NCI-H1694 treated with DMSO at 0.1 percent for 48 hours (cell line): ENCODE measurements around the gene OPTN.
"Not testable (repeated sequence)": the region's sequence is repeated elsewhere in the genome, so short reads cannot be mapped to it uniquely, and the experiment has no call there.

Source experiments
- DNase-seq: peaks from one replicate; lab custom pipeline; 2025; lab: John Stamatoyannopoulos, UW

The OPTN gene

DNA sequence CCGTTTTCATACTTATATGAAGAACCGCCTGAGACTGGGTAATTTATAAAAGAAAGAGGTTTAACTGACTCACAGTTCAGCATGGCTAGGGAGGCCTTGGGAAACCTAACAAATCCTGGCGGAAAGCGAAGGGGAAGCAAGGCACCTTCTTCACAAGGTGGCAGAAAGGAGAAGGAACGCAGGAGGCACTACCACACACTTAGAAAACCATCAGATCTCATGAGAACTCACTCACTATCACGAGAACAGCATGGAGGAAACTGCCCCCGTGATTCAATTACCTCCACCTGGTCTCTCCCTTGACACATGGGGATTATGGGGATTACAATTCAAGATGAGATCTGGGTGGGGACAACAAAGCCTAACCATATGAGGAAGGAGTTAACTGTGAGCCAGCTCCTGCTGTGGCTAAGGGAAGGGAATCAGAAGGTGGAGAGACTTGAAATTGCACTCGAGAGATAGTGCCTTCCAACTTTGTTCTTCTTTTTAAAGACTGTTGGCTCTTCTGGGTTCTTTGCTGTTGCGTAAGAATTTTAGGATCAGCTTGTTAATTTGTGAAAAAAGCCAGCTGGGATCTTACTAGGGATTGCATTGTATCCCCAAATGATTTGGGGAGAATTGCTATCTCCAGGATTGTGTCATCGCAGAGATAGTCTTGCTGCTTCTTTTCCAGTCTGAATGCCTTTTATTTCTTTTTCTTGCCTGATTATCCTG lies 21.0 kb downstream of the OPTN start:
- no peak for DNase-seq

DNA sequence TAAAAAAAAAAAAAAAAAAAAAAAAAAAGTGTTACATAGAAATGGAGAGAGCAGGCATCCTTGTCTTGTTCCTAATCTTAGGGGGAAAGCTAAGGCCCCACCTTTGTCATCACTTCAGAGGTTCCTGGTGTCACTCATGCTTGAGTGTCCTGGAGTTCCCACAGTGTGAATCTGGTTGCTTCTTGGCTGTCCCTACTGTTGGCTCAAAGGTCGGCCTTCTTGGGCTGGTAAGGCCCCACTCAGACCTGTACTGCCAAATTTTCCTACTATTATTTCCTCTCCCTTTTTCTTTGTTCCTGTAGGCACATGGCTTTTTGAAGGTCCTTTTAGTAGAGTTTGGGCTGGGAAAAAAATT lies 21.5 kb downstream of the OPTN start:
- DNase-seq, result no peak

DNA sequence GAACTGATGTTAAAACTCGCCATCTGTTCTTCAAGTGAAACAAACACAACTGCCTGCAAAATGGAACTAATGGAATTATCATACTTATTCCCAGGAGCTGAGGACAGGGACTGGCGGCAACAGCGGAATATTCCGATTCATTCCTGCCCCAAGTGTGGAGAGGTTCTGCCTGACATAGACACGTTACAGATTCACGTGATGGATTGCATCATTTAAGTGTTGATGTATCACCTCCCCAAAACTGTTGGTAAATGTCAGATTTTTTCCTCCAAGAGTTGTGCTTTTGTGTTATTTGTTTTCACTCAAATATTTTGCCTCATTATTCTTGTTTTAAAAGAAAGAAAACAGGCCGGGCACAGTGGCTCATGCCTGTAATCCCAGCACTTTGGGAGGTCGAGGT lies 36.7 kb downstream of the OPTN start:
- DNase-seq, result no peak

DNA sequence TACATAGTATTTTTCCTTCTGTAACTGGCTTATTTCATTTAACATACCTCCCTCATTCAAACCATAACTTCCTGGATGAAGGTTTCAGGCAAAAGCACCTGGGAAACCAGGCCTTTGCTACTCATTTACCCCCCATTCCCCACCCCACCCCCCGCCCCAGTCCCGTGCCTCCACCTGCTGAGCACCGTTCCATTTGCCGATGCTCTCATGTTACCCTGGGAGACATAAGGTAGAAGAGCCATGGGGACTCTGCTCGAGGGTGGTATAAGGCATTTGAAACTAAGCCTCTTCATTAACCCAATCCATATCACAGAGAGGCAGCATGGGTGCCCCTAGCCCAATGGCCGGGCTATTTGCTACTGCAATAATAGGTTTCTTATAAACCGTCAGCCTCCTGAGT lies 39.2 kb downstream of the OPTN start:
- no peak for DNase-seq

DNA sequence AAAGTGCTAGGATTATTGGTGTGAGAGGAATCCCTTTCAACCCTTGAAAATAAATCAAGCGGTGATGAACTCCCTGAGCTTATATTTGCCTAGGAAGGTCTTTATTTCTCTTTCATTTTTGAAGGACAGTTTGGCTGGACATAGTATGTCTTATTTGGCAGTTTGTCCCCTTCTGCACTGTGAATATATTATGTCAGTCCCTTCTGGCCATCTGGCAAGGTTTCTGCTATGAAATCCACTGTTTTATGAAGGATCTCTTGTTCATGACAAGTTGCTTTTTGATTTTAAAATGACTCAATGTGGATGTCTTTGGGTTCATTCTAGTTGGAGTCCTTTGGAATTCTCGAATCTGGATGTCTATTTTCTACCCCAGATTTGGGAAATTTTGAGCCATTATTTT lies 39.7 kb downstream of the OPTN start:
- no peak for DNase-seq

DNA sequence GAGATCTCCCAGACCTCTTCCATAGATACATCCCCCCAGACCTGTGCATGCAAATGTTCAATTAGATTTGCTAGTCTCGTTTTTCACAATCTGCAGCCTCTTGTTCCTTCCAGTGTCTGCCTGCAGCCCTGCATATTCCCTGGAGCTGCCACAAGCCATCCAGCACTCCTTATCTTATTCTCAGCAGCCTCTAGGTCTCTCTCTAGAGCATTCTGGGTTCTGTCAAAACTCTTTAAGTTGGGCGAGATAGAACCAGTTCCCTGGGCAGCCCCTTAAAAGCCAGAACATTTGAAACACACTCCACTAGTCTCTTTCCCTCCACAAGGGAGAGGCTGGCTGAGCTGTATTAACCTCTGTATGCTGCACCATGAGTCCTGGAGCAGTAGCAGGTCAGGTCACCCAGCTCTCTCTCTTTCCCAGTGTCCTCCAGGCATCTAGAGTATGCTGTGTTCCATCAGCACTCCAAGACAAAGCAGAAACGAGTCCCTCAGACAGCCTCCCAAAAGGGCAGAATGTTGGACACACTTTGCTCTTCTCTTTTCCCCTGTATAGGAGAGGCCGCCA lies 40.7 kb downstream of the OPTN start:
- DNase-seq, result no peak

DNA sequence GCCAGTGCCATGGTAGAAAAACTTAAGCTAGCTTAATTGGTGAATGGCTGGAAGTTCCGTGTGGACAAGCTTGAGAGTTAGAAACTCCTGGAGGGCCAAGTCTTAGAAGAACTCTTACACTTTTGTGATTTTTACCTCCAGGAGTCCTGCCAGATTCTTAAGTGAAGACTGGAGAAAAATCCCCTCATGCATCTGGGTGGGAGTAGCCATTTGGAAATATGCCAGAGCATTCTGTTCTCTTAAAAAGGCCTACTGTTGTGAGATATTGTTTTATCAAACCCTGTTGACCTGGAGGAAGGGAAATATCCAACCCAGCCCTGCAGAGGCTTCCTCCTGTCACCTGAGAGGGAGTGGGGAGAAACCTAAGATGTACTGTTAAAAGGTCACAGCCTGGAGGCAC lies 43.8 kb downstream of the OPTN start:
- no peak for DNase-seq

DNA sequence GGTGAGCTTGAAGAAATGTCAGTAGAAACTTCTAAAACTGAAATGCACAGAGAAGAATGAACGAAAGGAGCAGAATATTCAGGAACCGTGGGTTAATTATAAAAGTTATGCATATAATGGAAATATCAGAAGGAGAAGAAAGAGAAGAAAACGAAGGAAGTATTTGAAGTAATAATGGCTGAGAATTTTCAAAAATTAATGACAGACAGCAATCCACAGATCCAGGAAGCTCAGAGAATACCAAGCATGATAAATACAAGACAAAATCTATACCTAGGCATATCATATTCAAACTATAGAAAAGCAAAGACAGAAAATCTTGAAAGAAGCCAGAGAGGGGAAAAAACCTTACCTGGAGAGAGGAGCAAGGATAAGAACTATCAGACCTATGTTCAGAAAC lies 44.9 kb downstream of the OPTN start:
- no peak for DNase-seq

DNA sequence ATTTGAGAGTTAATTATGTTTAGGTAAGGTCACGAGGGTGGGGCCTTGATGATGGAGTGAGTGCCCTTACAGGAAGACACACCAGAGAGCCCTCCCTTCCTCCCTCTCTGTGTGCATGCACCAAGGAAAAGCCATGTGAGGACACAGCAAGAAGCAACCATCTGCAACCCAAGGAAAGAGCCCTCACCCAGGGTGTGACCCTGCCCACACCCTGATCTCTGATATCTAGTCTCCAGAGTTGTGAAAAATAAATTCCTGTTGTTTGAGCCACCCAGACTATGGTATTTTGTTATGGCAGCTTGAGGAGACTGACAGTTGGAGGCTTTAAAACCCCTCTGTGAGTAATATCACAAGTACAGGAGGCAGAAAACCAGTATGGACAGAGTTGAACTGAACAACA lies 46.4 kb downstream of the OPTN start:
- no peak for DNase-seq

DNA sequence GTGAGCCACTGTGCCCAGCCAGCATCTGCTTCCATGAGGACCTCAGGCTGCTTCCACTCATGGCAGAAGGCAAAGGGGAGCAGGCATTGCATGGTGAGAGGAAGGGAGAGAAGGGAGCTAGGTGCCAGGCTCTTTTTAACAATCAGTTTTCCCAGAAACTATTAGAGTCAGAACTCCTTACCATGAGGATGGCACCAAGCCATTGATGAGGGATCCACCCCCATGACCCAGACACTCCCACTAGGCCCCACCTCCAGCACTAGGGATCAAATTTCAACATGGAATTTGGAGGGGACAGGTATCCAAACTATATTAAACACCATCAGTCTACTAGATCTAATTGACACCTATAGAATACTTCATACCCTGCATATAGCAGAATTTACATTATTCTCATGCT lies 47.2 kb downstream of the OPTN start:
- no peak for DNase-seq

DNA sequence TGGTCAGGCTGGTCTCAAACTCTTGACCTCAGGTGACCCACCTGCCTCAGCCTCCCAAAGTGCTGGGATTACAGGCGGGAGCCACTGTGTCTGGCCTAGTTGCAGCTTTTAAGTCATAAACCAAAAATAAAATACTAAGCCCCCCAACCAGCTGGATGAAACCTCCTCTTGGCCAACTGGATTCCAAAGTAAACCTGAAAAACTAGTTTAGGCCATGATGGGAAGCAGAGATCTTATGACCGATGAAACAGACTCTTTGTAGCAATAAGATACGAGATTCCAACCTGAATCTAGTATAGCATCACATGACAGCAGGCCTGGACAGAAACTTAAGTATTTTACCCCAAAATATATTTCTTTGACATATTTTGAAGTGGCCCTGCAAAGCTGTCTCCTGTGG lies 52.3 kb downstream of the OPTN start:
- DNase-seq, result no peak

DNA sequence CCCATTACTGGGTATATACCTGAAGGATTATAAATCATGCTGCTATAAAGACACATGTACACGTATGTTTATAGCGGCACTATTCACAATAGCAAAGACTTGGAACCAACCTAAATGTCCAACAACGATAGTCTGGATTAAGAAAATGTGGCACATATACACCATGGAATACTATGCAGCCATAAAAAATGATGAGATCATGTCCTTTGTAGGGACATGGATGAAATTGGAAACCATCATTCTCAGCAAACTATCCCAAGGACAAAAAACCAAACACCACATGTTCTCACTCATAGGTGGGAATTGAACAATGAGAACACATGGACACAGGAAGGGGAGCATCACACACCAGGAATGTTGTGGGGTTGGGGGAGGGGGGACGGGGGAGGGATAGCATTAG lies 55.9 kb downstream of the OPTN start:
- not testable (repeated sequence) for DNase-seq

DNA sequence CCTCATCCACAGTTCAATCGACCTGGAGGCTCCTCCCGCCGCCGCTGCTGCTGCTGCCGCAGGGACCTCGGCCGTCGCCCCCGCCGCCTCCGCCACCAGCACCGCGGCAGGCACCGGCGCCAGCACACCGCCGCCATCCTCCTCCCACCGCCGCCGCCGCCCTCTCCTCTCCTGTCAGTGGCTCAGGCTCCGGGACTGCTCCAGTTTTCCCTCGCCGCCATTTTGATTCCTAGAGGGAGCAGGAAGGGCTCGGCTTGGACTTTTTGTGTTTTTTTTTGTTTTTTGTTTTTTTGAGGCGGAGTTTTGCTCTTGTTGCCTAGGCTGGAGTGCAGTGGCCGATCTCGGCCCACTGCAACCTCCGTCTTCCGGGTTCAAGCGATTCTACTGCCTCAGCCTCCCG lies 58.4 kb downstream of the OPTN start:
- DNase-seq, result no peak

DNA sequence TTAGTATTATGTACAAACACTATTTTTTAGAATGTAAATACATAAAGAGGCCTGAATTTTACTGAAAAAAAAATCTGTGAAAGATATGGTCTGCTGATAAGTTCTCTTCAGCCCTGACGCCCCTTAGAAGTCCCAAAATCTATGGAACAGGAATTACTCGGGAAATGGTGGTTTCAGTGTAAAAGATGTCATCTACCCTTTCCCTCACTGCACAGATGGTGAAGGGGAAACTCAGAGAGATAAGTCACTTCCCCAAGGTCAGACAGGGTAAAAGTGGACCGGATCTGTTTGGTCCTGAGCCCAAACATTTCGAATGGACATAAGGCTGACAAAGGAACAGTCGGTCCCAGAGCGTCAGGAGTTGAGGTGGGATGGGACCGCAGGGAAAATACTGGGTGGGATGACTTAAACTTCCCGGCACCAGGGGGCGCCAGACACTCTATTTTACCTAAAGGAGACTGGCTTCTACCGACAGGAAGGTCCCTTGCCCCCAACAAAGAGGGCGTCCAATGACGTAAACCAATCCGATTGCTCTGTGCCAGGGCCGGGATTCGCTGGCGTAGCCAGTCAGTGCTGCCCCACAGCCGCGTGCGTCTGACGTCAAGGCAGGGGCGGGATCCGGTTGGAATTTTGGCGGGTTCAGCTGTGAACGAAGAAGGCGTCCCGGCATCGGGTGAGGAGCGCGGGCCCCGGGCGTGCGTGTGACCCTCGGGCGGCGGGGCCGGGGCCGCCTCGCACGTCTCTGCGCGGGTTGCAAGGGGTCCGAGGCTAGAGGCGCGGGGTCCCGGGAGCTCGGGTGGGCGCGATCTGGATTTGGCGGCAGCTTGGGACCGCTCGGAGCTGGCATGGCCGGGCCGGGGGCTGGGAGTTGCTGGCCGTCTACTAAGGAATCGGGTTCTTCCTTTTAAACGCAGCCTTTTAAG lies 61.2 kb downstream of the OPTN start, which contains the start of gene MCM10:
Gene MCM10 (plus strand): TSS at position 625 of the 923 bp plus-strand sequence. CDS start 2,645 bp downstream, outside the sequence.
- DNase-seq, result peak; percentile 96

DNA sequence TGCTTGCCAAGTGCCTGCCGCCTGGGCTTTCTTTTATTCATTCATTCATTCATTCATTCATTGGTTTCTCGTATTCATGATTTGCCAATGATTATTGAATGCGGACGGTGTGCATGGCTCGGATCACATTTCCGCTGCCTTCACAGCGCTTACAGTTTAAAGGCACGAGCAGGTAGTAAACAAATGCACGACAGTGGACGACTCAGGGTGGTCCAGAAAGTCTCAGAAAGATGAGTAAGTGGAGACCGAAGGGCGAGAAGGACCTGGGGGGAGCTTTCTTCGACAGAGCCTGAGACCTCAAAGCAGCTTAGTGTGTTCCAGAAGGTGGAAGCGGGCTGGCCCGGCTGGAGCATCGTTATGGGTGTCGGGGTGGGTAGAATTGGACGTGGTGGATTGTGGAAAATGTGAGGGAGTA lies 61.9 kb downstream of the OPTN start:
- no peak for DNase-seq

DNA sequence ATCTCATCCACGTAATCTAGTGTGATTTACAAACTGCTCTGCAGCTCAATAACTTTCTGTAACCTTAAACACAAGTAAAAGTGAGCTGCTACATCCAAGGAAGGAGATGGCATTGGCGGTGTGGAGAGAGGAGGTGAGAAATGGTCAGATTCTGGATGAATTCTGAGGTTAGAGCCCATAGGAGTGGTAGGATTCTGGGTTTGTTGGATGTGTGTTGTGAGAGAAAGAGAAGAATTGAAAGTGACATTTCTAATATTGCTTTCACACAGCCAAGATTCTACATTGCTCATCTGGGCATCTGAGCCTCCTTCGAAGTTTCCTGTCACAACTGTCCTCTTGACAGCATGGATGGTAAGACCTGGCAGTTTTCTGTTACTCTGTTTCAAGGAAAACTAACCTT lies 63.9 kb downstream of the OPTN start:
- DNase-seq, result no peak

DNA sequence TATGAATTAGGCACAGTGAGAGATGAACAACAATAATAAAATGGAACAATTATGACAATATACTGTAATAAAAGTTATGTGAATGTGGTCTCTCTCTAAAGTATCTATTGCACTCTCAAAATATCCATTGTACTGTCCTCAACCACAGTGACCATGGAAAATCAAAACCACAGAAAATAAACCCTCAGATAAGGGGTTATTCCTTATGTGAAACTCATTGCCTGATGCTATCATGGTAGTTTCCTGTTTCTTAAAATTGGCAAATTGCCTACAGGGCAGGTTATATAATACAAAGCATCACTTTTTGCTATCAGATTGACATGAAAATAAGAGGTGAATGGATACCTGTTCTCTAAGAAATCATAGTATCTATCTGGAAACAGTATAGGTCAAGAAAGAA lies 65.2 kb downstream of the OPTN start:
- DNase-seq, result no peak

DNA sequence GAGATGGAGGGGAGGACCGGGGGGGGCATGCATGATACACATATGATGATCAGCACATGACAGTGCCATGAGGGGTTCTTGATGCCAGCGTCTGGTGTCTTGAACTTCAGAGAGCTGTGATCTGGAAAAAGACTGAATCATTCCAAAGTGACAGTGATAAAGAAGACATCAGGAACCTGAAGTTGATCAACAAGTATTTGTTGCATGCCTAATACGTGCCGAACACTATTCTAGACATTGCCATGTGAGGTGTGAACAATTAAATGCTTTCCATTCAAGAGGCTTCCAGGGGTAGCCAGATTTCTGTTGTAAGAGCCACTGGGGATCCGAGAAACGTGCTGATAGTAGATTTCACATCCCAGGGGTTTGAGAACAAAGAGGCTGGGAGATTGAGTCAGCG lies 67.6 kb downstream of the OPTN start:
- no peak for DNase-seq

DNA sequence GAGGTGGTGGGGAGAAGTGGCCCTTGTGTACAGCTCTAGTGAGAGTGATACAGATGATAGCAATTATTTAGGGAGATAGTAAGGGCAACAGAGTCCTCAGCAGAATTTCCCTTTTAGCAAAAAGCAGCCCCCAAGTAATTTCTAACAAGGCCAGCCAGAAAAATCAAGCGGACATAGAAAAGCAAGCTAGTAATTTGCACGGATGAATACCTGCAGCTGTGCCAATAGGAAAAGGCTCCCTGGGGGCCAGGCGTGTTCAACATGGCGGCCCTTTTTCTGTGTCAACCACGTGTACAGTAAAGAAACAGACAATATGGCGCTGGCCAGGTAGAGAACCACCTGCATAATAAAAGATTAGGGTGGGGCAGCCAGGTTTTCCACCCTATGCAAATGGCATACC lies 68.8 kb downstream of the OPTN start:
- DNase-seq, result no peak

DNA sequence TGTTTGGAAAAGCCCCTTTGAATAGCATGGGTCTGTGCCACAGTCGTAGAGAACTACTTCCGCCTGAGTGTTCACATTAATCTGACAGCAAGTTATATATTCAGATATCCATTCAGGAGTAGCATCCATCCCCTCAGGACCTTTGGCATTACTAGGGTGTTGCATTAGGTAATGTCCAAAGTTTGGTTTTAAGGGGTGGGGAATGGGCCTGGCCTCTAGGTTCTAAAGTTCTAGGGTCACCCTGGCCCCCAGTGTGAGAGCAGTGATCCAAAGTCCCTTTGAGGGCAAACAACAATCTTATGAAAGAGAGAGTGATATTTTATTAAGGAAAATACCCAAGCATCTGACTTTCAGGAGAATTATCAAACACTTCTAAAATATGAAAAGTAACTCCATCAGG lies 73.7 kb downstream of the OPTN start:
- DNase-seq, result no peak

DNA sequence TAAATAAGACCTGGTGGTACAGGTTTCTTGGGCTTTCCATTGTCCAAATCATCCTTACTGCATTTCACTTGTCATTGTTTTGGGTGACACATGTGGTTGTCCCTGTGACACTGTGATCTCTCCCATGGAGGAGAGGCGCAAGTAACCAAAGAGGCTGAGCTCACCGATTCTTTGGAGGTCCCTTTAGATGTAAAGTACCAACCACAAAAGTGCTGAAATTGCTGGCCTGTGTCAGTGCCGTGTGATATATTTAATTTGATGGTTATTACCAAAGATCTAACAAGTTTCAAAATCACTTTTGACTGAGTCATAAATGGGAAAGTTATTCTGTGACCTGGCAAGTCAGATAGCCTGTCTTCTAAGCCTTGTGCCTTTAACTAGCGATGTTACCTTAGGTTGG lies 80.8 kb downstream of the OPTN start:
- no peak for DNase-seq

DNA sequence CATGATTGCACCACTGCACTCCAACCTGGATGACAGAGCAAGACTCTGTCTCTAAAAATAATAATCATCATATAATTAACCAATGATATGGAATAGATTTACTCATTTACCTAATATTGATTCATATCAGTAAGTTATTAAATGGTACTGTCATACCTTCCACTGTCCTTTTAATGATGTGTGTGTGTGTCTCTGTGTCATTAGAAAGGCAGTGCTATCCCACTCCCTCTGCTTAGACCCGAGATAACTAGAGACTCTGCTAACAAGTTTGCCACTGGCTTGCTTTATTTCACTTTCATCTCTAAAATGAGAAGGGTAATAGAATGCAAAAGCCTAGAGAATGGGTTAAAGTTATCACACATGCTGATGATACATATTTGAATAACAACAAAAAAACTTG lies 82.5 kb downstream of the OPTN start:
- DNase-seq, result no peak

DNA sequence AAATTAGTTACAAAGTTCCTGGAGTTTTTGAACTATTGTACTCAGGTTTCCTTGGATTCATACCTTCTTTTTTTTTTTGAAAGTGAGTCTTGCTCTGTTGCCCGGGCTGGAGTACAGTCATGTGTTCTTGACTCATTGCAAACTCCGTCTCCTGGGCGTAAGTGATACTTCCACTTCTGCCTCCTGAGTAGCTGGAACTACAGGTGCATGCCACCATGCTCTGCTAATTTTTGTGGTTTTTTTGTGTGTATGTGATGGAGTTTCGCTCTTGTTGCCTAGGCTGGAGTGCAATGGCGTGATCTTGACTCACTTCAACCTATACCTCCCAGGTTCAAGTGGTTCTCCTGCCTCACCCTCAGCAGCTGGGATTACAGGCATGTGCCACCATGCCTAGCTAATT lies 83.7 kb downstream of the OPTN start:
- DNase-seq, result no peak
